Kidney (tissue), 14 donors: ENCODE results near the gene CAMKMT. TPM values are rescaled to one million over a fixed set of nuclear protein-coding genes. Genes with fewer than 3 reads are reported as not detected.

Experiments used
- DNase-seq, 5 donors: peaks; one replicate each; pipeline ENCODE4 v3.0.0-alpha.2; 2013 to 2020
- FAIRE-seq: peaks from 2 replicates; lab custom pipeline; 2012; peaks lifted over from hg19 to GRCh38; lab: Jason Lieb, UNC
- H3K27ac ChIP-seq, 2 donors: one replicate each; pipeline ENCODE4 v1.7.0; 2013; ENCODE audit warnings: low read depth in 2 of 2, low read length in 2 of 2, inconsistent platforms in 1 of 2
- H3K27me3 ChIP-seq: one replicate; pipeline ENCODE4 v1.7.1; 2013; ENCODE audit warnings: low read length, inconsistent platforms; ENCODE audit not compliant: control insufficient read depth, insufficient read depth
- H3K36me3 ChIP-seq, 3 donors: one replicate each; pipeline versions ENCODE4 v1.7.0 to v1.7.1; 2013; ENCODE audit warnings: low read length in 3 of 3, control low read depth in 1 of 3, inconsistent platforms in 1 of 3; ENCODE audit not compliant: insufficient read depth in 3 of 3, control insufficient read depth in 2 of 3
- H3K4me1 ChIP-seq, 3 donors: one replicate each; pipeline versions ENCODE4 v1.7.0 to v1.7.1; 2013; ENCODE audit warnings: low read length in 3 of 3, inconsistent platforms in 1 of 3, low read depth in 1 of 3; ENCODE audit not compliant: control insufficient read depth in 2 of 3, insufficient read depth in 2 of 3
- H3K4me3 ChIP-seq, 3 donors: one replicate each; pipeline versions ENCODE4 v1.7.0 to v1.8.1; 2013; ENCODE audit warnings: low read length in 3 of 3, control low read depth in 1 of 3, inconsistent platforms in 1 of 3
- H3K9ac ChIP-seq, 3 donors: one replicate each; pipeline versions ENCODE4 v1.7.0 to v1.7.1; 2013; ENCODE audit warnings: low read length in 3 of 3, control low read depth in 1 of 3, inconsistent platforms in 1 of 3
- H3K9me3 ChIP-seq, 3 donors: one replicate each; pipeline versions ENCODE4 v1.7.0 to v1.7.1; 2013; ENCODE audit warnings: low read length in 3 of 3, control low read depth in 1 of 3, inconsistent platforms in 1 of 3; ENCODE audit not compliant: control insufficient read depth in 2 of 3, insufficient read depth in 1 of 3
- intact Hi-C: fragments of 100-400 bp; cut with DNase I; formaldehyde crosslinking; loops from one replicate; pipeline ENCODE4 v1.11.1; 2022
- polyA plus RNA-seq: library from polyadenylated mRNA; stranded (reverse); fragments of 350-450 nt; fragmentation: Illumina TruSeq; extraction: RNeasy Lipid Tissue Mini Kit (QIAGEN cat#74804); gene quantifications from one replicate; pipeline ENCODE4 v1.2.3, GENCODE V29; 2014; ENCODE audit warnings: low read depth, low replicate concordance; ENCODE audit not compliant: insufficient read depth
- total RNA-seq: library from RNA; stranded (reverse); fragmentation: NEBNext Ultra II Directional; extraction: Animal tissue kit (Norgen Biotek cat#: 25700); gene quantifications from one replicate; pipeline ENCODE4 v1.2.1, GENCODE V29; 2021
- TF ChIP-seq, protein P1 (sequence below): IDR thresholded peaks from 3 replicates; pipeline ENCODE4 v1.5.1; 2012; ENCODE audit warnings: mild to moderate bottlenecking, moderate library complexity, borderline replicate concordance; ENCODE audit not compliant: insufficient read depth; ENCODE audit errors: extremely low read depth
- donor health status: control.
- donor health status: control.
- donor health status: control.
- donor health status: control.
- donor health status: control.
- donor health status: DM: yes; HTN: yes; CAD: no.
- donor health status: Normal renal cell carcinoma (clear cell type).

Gene CAMKMT
- total and polyA plus RNA-seq, 2 donors from 2014 or later, result 9.9 to 14.5 TPM

DNA sequence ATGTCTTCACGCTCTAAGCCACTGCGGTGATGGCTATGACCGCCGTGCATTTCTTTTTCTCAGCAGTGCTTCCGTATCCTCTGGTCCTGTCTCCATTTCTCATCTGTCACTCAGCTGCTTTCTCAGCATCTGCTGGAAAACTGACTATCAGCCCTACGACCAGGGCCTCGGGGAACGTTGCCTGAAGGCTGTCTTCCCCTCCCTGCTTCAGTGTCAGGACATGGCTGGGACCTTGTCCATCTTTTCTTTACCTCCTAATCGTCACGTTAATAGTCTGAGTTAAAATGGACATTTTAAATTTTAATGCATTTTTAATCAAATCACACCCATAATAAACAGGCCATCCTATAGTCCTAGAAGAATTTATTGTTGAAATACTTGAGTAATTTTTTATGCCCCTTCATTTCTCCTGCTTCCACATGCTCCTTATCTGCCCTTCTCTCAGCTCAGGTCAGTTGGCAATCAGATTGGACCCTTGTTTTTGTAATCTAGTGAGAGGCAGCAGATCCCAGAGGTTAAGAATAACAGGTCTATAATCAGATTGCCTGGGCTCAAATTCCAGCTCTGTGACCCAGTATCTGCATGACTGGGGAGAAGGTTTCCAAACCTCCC is 329.5 kb downstream of the CAMKMT start:
- Histone ChIP-seq H3K36me3 (no peaks in the 10 kb centered on the region), H3K27ac (no peak overlapping the region), H3K4me3 (no peak overlapping the region), H3K4me1 (no peaks in the 10 kb centered on the region), H3K27me3 (no peaks in the 10 kb centered on the region), H3K9ac (no peak overlapping the region), H3K9me3 (no peaks in the 10 kb centered on the region)
- intact Hi-C loops, result no loop called here
- DNase-seq, result no peak
- TF ChIP-seq, protein P1, sequence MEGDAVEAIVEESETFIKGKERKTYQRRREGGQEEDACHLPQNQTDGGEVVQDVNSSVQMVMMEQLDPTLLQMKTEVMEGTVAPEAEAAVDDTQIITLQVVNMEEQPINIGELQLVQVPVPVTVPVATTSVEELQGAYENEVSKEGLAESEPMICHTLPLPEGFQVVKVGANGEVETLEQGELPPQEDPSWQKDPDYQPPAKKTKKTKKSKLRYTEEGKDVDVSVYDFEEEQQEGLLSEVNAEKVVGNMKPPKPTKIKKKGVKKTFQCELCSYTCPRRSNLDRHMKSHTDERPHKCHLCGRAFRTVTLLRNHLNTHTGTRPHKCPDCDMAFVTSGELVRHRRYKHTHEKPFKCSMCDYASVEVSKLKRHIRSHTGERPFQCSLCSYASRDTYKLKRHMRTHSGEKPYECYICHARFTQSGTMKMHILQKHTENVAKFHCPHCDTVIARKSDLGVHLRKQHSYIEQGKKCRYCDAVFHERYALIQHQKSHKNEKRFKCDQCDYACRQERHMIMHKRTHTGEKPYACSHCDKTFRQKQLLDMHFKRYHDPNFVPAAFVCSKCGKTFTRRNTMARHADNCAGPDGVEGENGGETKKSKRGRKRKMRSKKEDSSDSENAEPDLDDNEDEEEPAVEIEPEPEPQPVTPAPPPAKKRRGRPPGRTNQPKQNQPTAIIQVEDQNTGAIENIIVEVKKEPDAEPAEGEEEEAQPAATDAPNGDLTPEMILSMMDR, result no peak
- no peak for FAIRE-seq

DNA sequence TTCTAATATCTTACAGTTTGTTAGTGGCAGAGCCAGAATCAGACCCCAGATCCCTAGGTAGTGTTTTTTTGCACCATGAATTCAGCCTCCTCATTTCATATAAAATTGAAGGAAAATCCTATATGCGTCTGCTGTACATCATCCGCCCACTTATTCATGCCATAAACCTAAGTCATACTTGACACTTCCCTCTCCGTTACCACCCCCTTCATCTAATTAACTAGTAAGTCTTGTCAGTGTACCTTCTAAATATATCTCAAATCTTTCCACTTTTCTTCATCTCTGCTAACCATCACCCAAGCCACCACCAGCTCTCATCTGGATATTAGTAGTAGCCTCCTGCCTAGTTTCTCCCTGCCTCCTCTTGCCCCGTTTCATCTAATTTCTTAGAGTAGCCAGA is 331.1 kb downstream of the CAMKMT start:
- DNase-seq (no peak), FAIRE-seq (no peak)
- Histone ChIP-seq H3K27me3 (no peaks in the 10 kb centered on the region), H3K9me3 (no peaks in the 10 kb centered on the region), H3K36me3 (no peaks in the 10 kb centered on the region), H3K27ac (no peak overlapping the region), H3K9ac (no peak overlapping the region), H3K4me3 (no peak overlapping the region), H3K4me1 (no peaks in the 10 kb centered on the region)
- TF ChIP-seq, protein P1, result no peak
- intact Hi-C loops, result no loop called here

DNA sequence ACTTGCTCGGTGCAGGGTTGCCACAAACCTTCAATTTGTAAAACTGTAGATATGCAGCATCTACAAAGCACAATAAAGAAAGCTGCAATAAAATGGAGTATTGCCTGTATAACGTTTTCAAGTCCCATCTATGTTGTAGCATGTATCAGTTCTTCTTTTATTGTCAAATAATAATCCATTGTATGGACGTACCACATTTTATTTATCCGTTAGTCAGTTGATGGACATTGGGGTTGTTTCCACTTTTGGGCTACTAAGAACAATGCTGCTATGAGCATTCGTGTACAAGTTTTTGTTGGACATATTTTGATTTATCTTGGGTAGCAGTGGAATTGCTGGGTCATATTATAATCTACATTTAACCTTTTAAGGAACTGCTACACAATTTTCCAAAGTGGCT is 339.1 kb downstream of the CAMKMT start:
- Histone ChIP-seq H3K27ac (no peak overlapping the region), H3K4me3 (no peak overlapping the region), H3K4me1 (no peaks in the 10 kb centered on the region), H3K36me3 (no peaks in the 10 kb centered on the region), H3K9ac (no peak overlapping the region), H3K27me3 (no peaks in the 10 kb centered on the region), H3K9me3 (no peaks in the 10 kb centered on the region)
- DNase-seq (no peak), FAIRE-seq (no peak)
- intact Hi-C loops, result no loop called here
- TF ChIP-seq, protein P1, result no peak

DNA sequence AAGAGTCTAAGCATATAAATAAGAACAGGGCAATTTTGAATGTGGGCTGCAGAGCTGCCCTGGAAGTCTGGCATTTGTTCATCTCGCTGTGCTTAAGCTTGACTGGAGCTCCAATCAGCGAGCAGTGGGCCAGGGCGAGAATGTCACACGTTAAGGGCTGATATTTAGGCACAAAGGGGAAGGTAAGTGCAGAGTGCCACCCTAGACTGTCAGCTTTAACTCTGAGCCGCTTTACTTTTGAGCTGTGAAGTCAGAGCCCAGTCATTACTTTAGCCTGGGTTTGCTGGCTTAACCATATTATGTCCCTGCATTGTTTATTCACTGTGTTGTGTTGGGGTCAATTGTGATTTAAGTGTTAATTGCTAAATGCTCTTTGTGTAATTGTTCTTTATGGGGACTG is 343.6 kb downstream of the CAMKMT start:
- Histone ChIP-seq H3K27me3 (no peaks in the 10 kb centered on the region), H3K4me1 (no peaks in the 10 kb centered on the region), H3K9ac (no peak overlapping the region), H3K9me3 (no peaks in the 10 kb centered on the region), H3K36me3 (no peaks in the 10 kb centered on the region), H3K27ac (no peak overlapping the region), H3K4me3 (no peak overlapping the region)
- TF ChIP-seq, protein P1, result no peak
- FAIRE-seq (no peak), DNase-seq (no peak)
- intact Hi-C loops, result no loop called here
